K562 (cell line): ENCODE results near the gene NPR2.

ENCODE experiments used
- CREB5 ChIP-seq: fragments of 250-450 bp; sonication (Bioruptor Pico); IDR thresholded peaks from 2 replicates; pipeline ENCODE4 v1.5.0; 2020; ENCODE audit warnings: mild to moderate bottlenecking
- FOXK1 ChIP-seq: sonication (generic); formaldehyde crosslinking; IDR thresholded peaks from 2 replicates; pipeline ENCODE4 v1.8.0; 2022; ENCODE audit warnings: missing genetic modification reagents, mild to moderate bottlenecking, borderline replicate concordance
- HNRNPLL ChIP-seq: fragments of 200-400 bp; formaldehyde crosslinking; IDR thresholded peaks from 2 replicates; pipeline ENCODE4 v1.6.1; 2017; ENCODE audit warnings: low read length, low read depth, mild to moderate bottlenecking; ENCODE audit not compliant: poor library complexity, severe bottlenecking
- POLR2A ChIP-seq: fragments of 450-650 bp; conservative IDR thresholded peaks from 2 replicates; pipeline ENCODE4 v1.6.1; 2016
- RCOR1 ChIP-seq, 2 experiments: IDR thresholded peaks; 2 replicates each; pipeline ENCODE4 v1.6.1; 2012; ENCODE audit warnings: low read depth in 2 of 2, low read length in 2 of 2, borderline replicate concordance in 1 of 2, improper control_type of control experiment in 1 of 2
- RREB1 ChIP-seq: fragments of 250-450 bp; sonication (Bioruptor Pico); IDR thresholded peaks from 2 replicates; pipeline ENCODE4 v1.4.0; 2020
- ZBTB7A ChIP-seq: IDR thresholded peaks from 2 replicates; pipeline ENCODE4 v1.6.1; 2011; ENCODE audit warnings: low read depth, mild to moderate bottlenecking, low read length, moderate library complexity, borderline replicate concordance; ENCODE audit not compliant: control insufficient read depth
- TF ChIP-seq, protein P1 (sequence below): sonication (generic); formaldehyde crosslinking; IDR thresholded peaks from 2 replicates; pipeline ENCODE4 v1.8.1; 2022; ENCODE audit warnings: missing genetic modification reagents
- TF ChIP-seq, protein P2 (sequence below): fragments of 450-650 bp; IDR thresholded peaks from 2 replicates; pipeline ENCODE4 v1.7.1; 2018; ENCODE audit warnings: mild to moderate bottlenecking, low read depth; ENCODE audit not compliant: partially characterized antibody

DNA sequence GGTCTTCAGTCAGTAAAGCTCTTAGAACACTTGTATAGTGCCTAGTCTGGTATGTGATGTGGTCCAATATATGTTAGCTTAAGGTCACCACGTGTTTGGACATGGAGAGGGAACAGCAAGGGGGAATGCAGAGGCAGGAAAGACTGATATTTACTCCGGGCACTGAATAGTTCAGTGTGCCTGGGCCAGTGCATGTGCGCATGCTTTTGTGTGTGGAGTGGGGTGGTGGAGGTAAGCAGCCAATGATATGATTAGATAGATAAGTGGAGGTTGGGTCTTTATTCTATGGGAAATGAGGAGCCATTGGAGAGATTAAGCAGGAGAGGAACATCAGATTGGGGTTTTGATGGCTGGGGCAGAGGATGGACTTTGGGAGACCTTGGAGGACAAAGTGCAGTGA is 64.8 kb downstream of the NPR2 start:
- TF ChIP-seq RCOR1 (IDR thresholded peaks at IDR 0.05; ENCODE audit: borderline replicate concordance in 1 of 2, low read depth in 2 of 2, low read length in 2 of 2) = no peak
- TF ChIP-seq, protein P1, sequence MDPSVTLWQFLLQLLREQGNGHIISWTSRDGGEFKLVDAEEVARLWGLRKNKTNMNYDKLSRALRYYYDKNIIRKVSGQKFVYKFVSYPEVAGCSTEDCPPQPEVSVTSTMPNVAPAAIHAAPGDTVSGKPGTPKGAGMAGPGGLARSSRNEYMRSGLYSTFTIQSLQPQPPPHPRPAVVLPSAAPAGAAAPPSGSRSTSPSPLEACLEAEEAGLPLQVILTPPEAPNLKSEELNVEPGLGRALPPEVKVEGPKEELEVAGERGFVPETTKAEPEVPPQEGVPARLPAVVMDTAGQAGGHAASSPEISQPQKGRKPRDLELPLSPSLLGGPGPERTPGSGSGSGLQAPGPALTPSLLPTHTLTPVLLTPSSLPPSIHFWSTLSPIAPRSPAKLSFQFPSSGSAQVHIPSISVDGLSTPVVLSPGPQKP (CRISPR knock-in tag) = no peak
- no peak for TF ChIP-seq FOXK1 (CRISPR knock-in tag)
- no peak for TF ChIP-seq RREB1 (CRISPR knock-in tag)
- no peak for TF ChIP-seq POLR2A
- TF ChIP-seq, protein P2, sequence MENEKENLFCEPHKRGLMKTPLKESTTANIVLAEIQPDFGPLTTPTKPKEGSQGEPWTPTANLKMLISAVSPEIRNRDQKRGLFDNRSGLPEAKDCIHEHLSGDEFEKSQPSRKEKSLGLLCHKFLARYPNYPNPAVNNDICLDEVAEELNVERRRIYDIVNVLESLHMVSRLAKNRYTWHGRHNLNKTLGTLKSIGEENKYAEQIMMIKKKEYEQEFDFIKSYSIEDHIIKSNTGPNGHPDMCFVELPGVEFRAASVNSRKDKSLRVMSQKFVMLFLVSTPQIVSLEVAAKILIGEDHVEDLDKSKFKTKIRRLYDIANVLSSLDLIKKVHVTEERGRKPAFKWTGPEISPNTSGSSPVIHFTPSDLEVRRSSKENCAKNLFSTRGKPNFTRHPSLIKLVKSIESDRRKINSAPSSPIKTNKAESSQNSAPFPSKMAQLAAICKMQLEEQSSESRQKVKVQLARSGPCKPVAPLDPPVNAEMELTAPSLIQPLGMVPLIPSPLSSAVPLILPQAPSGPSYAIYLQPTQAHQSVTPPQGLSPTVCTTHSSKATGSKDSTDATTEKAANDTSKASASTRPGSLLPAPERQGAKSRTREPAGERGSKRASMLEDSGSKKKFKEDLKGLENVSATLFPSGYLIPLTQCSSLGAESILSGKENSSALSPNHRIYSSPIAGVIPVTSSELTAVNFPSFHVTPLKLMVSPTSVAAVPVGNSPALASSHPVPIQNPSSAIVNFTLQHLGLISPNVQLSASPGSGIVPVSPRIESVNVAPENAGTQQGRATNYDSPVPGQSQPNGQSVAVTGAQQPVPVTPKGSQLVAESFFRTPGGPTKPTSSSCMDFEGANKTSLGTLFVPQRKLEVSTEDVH = no peak
- no peak for TF ChIP-seq CREB5
- no peak for TF ChIP-seq HNRNPLL
- TF ChIP-seq ZBTB7A = no peak
